HG02973 (cell line): ENCODE data around the gene RBM24.
"Not testable (repeated sequence)": the region's sequence is repeated elsewhere in the genome, so short reads cannot be mapped to it uniquely, and the experiment has no call there.

Source experiments
- ATAC-seq: cut with Tn5 transposase; IDR thresholded peaks from one replicate; pipeline ENCODE4 v1.9.1; 2021; ENCODE audit warnings: moderate library complexity; ENCODE audit not compliant: unreplicated experiment

The RBM24 gene

DNA sequence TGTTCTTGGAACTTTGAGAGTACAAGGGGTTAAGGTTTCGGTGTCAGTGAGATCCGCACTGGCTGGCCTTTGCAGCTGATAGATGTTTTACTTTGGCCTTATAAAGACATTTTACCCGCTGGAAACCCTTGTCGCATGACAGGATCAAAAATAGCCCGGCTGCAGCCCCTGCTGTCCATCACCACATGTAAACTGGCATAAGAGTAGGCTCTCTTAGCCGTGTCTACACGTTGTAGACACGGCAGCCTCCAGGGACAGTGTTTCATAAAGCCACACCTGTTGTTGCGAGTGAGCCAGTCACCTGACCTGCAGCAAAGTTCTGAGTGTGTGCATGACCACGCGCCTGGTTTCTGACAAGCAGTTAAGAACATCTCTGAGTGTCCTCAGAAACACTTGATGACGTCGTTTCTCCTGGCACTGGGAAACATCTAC lies 8.5 kb downstream of the RBM24 start:
- no peak for ATAC-seq

DNA sequence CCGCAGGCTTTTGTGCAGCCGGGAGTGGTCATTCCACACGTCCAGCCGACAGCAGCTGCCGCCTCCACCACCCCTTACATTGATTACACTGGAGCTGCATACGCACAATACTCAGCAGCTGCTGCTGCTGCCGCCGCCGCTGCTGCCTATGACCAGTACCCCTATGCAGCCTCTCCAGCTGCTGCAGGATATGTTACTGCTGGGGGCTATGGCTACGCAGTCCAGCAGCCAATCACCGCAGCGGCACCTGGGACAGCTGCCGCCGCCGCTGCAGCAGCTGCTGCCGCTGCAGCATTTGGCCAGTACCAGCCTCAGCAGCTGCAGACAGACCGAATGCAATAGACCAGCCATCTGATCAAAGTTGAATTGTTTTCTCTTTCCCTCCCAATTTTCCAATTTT lies 10.6 kb downstream of the RBM24 start:
- no peak for ATAC-seq

DNA sequence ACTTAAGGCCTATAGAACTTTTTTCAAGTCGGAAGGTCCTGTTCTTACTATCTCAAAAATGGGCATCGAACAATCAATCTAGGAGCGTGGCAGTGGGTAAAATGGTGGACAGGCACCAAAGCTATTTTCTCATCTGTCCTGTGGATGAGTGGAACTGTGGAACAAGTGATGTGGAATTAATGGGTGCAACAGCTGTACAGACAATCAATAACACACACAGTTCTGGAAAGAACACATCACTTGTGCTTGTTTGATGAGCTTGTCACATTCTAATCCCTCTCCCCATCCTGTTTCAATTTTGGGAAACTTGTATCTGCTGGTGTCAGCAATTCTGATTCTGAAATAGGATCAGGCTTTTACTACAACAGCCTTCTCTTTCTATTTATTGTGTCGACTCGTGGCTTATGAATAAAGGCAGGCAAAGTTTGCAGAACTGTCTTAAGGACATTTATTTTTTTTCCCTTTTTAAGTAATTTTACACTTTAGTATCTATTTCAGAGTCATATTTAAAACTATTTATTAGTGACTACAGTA lies 11.5 kb downstream of the RBM24 start:
- no peak for ATAC-seq

DNA sequence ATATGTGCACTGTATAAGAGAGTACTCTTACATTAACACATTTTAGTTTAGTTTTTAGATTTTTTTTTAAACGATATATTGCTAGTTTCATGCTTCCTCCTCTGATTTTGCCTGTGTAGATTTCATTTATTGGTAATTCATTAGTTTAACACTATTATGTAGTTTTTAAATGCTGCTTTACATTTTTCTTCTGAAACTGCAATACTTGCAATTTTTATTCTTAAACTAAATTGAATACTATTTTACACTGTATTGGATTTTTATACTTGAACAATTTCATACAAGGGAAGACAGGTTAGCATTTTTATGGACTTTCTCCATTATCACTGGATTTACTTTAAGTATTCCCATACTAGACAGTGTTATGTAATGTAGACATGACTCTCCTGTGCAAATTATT lies 12.2 kb downstream of the RBM24 start:
- no peak for ATAC-seq

DNA sequence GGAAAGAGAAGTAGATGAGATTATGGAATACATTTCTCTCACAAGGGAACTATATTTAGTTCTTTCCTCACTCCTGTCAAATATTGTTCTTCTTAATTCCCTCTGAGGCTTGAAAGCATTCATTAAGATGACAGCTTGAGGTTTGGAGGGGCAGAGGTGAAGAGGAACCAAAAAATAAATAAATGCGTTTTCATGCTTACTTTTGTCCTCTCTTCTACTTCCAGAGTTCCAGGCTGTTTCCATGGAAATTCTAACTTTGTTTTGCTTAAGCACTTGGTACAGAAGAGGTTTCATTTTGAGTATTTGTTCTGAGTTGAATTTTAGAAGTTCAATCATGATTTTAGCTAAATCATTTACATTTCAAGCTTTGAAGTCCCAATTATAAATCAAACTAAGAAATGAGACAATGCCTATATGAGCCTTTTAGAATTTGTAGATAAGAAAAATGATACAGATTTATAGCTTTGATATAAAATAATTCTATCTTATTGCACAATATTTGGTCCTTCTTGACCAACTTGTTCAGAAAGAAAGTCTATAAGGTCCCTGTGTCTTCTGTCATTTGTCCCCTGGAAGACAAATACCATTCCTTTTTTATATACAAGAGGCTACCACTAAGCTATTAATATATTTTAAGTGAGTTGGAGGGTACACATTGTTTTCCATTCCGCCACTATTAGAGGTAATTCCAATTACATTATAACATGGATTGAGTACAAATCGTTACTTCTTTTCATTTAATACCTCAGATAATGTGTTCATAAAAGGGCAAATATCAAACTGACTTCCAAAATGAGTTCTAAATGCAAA lies 16.3 kb downstream of the RBM24 start:
- no peak for ATAC-seq

GRCh38 chr6:17298257-17298656 lies 17.1 kb downstream of the RBM24 start:
- ATAC-seq = no peak

DNA sequence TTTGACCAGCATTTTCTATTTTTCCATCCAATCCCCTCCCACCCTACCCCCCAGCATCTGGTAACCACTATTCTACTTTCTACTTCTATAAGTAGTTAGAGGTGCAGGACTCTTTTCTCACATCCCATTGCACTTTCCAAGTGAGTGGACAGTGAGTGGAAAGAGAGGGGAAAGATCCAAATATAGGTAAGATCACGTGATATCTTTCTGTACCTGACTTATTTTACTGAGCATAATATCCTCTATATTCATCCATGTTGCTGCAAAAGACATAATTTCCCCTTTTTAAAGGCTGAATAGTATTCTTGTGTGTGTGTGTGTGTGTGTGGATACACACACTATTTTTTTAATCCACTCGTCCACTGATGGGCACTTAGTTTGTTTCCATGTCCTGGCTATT lies 18.1 kb downstream of the RBM24 start:
- ATAC-seq = no peak

DNA sequence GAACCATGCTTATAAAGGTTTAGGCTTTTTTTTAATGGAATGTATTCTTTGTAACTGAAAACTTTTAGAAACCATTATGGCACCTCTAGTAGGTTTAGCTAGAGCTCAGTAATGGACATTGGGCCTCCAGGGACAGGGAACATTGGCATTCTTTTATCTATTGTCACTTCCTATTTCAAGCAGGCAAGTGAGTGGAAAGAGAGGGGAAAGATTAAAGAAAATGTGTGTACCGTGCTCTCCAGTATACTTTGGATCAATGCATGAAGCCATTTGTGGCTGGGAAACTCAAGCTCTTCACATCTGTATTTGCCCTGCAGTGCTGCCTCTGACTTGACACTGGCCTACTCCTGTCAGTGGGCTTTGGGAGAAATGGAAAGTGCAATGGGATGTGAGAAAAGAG lies 18.6 kb downstream of the RBM24 start:
- ATAC-seq = no peak

DNA sequence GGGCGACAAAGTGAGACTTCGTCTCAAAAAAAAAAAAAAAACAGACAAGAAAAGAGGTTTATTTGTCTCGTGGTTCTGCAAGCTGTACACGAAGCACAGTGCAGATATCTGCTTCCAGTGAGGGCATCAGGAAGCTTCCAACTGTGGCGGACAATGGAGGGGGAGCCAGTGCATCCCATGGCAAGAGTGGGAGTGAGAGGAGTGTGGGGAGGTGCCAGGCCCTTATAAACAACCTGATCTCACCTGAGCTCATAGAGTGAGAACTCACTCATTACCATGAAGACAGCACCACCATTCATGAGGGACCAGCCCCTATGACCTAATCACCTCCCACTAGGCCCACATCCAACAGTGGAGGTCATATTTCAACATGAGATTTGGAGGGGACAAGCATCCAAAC lies 19.5 kb downstream of the RBM24 start:
- ATAC-seq = no peak

DNA sequence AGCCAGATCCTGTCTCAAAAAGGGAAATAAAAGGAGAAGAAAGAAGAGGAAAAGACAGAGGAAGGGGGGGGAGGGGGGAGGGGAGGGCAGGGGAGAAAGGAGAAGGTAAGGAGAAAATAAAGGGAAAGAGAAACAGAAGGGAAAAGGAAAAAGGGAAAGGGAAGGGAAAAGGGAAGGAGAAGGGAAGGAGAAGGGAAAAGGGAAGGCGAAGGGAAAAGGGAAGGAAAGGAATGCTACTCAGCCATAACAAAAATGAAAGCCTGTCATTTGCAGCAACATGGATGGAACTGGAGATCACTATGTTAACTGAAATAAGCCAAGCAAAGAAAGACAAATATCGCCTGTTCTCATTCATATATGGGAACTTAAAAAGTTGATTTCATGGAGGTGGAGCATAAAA lies 22.3 kb downstream of the RBM24 start:
- ATAC-seq = no peak

GRCh38 chr6:17305219-17306001 lies 24.2 kb downstream of the RBM24 start:
- ATAC-seq = no peak

- no peak for ATAC-seq
Observed at GRCh38 chr6:17311595-17312311, 30.6 kb downstream of the RBM24 start.

GRCh38 chr6:17313238-17313637 lies 32.1 kb downstream of the RBM24 start:
- not testable (repeated sequence) for ATAC-seq

- no peak for ATAC-seq
Observed at GRCh38 chr6:17313971-17314370, 32.8 kb downstream of the RBM24 start.

DNA sequence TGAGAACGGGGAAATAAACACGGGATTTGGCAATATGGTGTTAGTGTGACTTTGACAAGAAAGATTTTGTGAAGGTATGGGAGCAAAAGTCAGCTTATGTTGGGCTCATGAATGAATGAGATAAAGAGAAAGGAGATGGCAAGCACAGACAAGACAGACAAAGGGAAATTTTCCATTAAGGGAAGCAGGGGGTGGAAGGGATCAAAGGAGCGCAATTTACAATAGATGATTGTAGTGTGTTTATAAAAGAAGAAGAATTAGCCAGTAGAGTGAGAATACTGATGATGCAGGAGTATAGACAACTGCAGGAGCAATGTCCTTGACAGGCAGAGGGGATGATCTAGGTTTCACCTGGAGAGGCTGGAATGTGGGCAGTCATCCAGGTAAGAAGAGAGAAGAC lies 34.1 kb downstream of the RBM24 start:
- ATAC-seq = no peak

DNA sequence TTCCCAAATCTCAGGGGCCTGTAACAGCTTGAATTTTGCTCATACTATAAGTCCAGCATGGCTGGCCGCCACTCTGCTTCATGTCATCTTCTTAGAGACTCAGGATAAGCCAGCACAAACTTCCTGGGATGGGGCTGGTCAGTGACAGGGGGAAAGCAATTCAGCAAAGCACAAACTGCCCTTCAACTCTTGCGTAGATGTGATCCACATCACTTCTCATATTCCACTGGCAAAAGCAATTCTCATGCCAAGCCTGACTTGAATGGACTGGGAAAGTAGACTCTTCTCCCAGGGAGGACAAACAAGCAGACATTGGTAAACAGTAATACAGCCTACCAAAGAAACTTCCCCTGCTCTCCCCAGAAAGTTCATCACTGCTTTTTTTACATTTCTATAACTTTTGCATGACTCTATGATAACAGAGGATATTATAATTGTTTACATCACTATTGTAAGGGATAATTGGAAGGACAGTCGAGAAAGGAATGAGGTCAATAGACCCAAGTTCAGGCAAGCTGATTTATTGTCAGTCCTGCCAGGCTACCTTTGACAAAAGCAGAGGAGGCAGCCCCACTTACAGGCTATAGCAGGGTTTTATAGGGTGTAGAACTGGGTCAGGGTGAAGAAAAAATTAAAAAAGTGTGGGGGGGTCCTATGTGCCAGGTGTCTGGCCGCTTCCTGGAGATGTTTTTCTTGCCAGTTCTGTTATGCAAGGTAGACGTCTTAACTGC lies 37.4 kb downstream of the RBM24 start:
- ATAC-seq = no peak

DNA sequence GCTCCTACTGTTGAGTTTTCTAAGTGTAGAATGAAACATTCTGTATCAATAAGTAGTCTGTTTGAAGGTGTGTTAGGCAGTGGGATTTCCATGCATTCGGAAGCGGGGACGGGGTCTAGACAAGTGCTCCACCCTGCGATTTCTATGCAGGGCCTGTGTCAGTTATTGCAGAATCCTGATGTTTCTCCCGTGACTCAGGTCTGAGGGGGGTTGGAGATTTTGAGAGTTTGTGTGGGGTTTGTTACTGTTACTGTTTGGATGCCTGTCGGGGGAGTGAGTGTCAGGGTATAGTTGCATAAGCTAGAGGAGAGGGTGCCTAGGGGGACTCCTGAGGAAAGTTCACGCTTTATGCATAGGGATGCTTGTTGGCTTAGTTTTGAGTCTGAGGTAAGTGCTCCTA lies 39.1 kb downstream of the RBM24 start:
- not testable (repeated sequence) for ATAC-seq

DNA sequence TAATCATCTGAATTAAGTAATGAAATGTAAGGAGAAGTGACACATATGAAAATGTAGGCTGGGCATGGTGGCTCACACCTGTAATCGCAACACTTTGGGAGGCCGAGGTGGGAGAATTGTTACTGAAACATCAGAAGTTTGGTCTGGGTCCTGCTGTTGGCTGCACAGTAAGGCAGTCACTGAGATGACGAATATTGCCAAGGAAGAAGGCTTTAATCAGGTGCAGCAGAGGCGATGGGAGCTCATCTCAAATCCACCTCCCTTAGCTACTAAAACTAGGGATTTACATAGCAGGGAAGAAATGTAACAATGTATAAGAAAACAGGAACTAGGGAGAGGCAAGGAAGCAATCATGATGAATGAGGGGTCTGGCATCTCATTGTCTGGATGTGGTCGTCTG lies 50.1 kb downstream of the RBM24 start:
- ATAC-seq = no peak

GRCh38 chr6:17334265-17334664 lies 53.1 kb downstream of the RBM24 start:
- no peak for ATAC-seq

- ATAC-seq = no peak
Observed at GRCh38 chr6:17336425-17336824, 55.3 kb downstream of the RBM24 start.

- ATAC-seq = no peak
Observed at GRCh38 chr6:17339308-17339670, 58.1 kb downstream of the RBM24 start.
